Panc1 (cell line): ENCODE data around the gene PM20D2. TPM values are rescaled to one million over a fixed set of nuclear protein-coding genes. Genes with fewer than 3 reads are reported as not detected.

ENCODE experiments used
- ATAC-seq: fragments of 200-7000 bp; cut with Tn5 transposase; 2 replicates; pipeline ENCODE4 v1.9.1; 2020; ENCODE audit warnings: mild to moderate bottlenecking, moderate library complexity
- BruUV-seq: library from RNA; stranded (reverse); fragments of 400-500 nt; replicated peaks from 2 replicates; lab custom pipeline; 2021; lab: Mats Ljungman, UMichigan
- CTCF ChIA-PET: fragments of 300-600 bp; sonication (Branson Sonifier 250); formaldehyde crosslinking; loops from one replicate; lab custom pipeline; 2022; ENCODE audit warnings: antibody characterized with exemption; lab: Charles Lee
- POLR2A ChIA-PET: fragments of 300-600 bp; sonication (Branson Sonifier 250); formaldehyde crosslinking; loops from one replicate; lab custom pipeline; 2022; ENCODE audit warnings: antibody characterized with exemption; lab: Charles Lee
- DNase-seq: peaks from one replicate; pipeline ENCODE4 v3.0.0-alpha.2; 2010; ENCODE audit warnings: low read depth, low spot score
- H3K27ac ChIP-seq: 2 replicates; pipeline ENCODE4 v1.5.1; 2011; ENCODE audit warnings: mild to moderate bottlenecking, low read length, inconsistent platforms
- H3K27me3 ChIP-seq: fragments of 200-500 bp; sonication (Bioruptor generic); 2 replicates; pipeline ENCODE4 v1.6.0; 2014; ENCODE audit warnings: low read length, inconsistent platforms; ENCODE audit not compliant: control insufficient read depth, insufficient read depth
- H3K36me3 ChIP-seq: fragments of 200-500 bp; sonication (Bioruptor generic); 2 replicates; pipeline ENCODE4 v1.5.1; 2014; ENCODE audit warnings: inconsistent platforms, mild to moderate bottlenecking, low read length, moderate library complexity; ENCODE audit not compliant: control insufficient read depth, insufficient read depth
- H3K4me1 ChIP-seq: 2 replicates; pipeline ENCODE4 v1.5.1; 2011; ENCODE audit warnings: inconsistent platforms, mild to moderate bottlenecking, low read length, moderate library complexity; ENCODE audit not compliant: control insufficient read depth, insufficient read depth
- H3K4me3 ChIP-seq, 2 experiments: 2 replicates each; pipeline ENCODE4 v1.5.1; 2011 to 2012; ENCODE audit warnings: low read depth in 2 of 2, low read length in 2 of 2, mild to moderate bottlenecking in 2 of 2, inconsistent platforms in 1 of 2, moderate library complexity in 1 of 2
- H3K9me3 ChIP-seq: fragments of 200-500 bp; sonication (Bioruptor generic); 2 replicates; pipeline ENCODE4 v1.5.1; 2014; ENCODE audit warnings: low read depth, mild to moderate bottlenecking, inconsistent platforms, low read length, moderate library complexity; ENCODE audit not compliant: control insufficient read depth, insufficient read depth
- POLR2AphosphoS5 ChIP-seq: IDR thresholded peaks from 2 replicates; pipeline ENCODE4 v1.6.1; 2012; ENCODE audit warnings: mild to moderate bottlenecking, low read depth, low read length, moderate library complexity
- REST ChIP-seq, 2 experiments: IDR thresholded peaks; 2 replicates each; pipeline ENCODE4 v1.6.1; 2011 to 2012; ENCODE audit warnings: low read depth in 2 of 2, control low read depth in 1 of 2, low read length in 1 of 2, mild to moderate bottlenecking in 1 of 2, moderate library complexity in 1 of 2; ENCODE audit not compliant: insufficient read depth in 1 of 2
- SIN3A ChIP-seq: IDR thresholded peaks from 2 replicates; pipeline ENCODE4 v1.6.1; 2012; ENCODE audit warnings: low read depth, mild to moderate bottlenecking, low read length, moderate library complexity, borderline replicate concordance; ENCODE audit not compliant: insufficient read depth
- TCF7L2 ChIP-seq: IDR thresholded peaks from 2 replicates; pipeline ENCODE4 v1.6.1; 2011; ENCODE audit warnings: mild to moderate bottlenecking, low read depth, low read length, inconsistent platforms
- in situ Hi-C: cut with HindIII; loops from 2 replicates; pipeline ENCODE4 v1.10.0; 2016; ENCODE audit warnings: low sequenced_read_pairs, low pct_unique_long_range_greater_than_20kb
- intact Hi-C: fragments of 100-400 bp; cut with micrococcal nuclease; formaldehyde crosslinking; loops from one replicate; pipeline ENCODE4 v1.10.0; 2022; ENCODE audit not compliant: unreplicated experiment
- total RNA-seq: library from RNA; stranded (reverse); gene quantifications from one replicate; pipeline ENCODE4 v1.2.1, GENCODE V29; 2021; ENCODE audit not compliant: unreplicated experiment
- TF ChIP-seq, protein P1 (sequence below): fragments of 450-650 bp; IDR thresholded peaks from 2 replicates; pipeline ENCODE4 v1.5.1; 2017; ENCODE audit warnings: mild to moderate bottlenecking

Gene PM20D2
- total RNA-seq, 1 experiment from 2014 or later = 13.6 TPM

GRCh38 chr6:89120371-89120770 lies 25.5 kb upstream of the PM20D2 start:
- DNase-seq (no peak), ATAC-seq (no peak)
- TF ChIP-seq REST (IDR thresholded peaks at IDR 0.05; ENCODE audit: insufficient read depth in 1 of 2, low read depth in 2 of 2, low read length in 1 of 2) = no peak
- TF ChIP-seq SIN3A = no peak
- TF ChIP-seq TCF7L2 = no peak
- TF ChIP-seq POLR2AphosphoS5 = no peak
- BruUV-seq = no TSS peak
- ChIA-PET POLR2A (no interaction called here), CTCF (no interaction called here)
- Histone ChIP-seq H3K36me3 (no peaks in the 10 kb centered on the region), H3K4me1 (peaks cover 5% of the 10 kb centered on the region; the same call in 1 of the 2 replicates), H3K27ac (no peak overlapping the region), H3K9me3 (no peaks in the 10 kb centered on the region), H3K27me3 (peaks cover 6% of the 10 kb centered on the region; the same call in 1 of the 2 replicates), H3K4me3 (no peak overlapping the region)
- in situ Hi-C loops (no loop called here), intact Hi-C loops (loop anchor here (10.0 kb wide), 1 partner anchor 136 kb away; no protein-coding TSS in a partner anchor)

DNA sequence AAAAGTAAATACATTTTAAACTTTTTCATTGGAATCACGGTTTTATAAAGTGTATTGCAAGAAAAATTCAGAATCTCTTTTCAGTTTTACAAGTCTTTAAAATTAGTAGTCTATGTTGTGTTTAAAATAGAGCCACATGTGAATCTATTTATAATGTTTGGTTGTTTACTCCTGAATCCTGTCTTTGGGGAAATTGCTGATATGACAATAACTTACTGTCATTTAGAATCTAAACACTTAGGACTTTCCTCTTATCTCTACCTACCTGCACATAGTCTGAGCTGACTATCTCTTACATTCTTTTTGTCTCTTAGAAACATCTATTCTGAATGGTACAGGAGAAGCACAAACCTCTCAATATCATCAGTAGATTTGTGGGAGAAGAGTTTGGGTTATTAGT lies 23.9 kb upstream of the PM20D2 start:
- Histone ChIP-seq H3K4me3 (no peak overlapping the region), H3K27ac (no peak overlapping the region), H3K27me3 (peaks cover 2% of the 10 kb centered on the region; the same call in 1 of the 2 replicates), H3K4me1 (peaks cover 2% of the 10 kb centered on the region; the same call in 1 of the 2 replicates), H3K9me3 (no peaks in the 10 kb centered on the region), H3K36me3 (no peaks in the 10 kb centered on the region)
- POLR2A ChIA-PET = no interaction called here
- DNase-seq (no peak), ATAC-seq (no peak)
- TF ChIP-seq REST (IDR thresholded peaks at IDR 0.05; ENCODE audit: insufficient read depth in 1 of 2, low read depth in 2 of 2, low read length in 1 of 2) = no peak
- TF ChIP-seq, protein P1, sequence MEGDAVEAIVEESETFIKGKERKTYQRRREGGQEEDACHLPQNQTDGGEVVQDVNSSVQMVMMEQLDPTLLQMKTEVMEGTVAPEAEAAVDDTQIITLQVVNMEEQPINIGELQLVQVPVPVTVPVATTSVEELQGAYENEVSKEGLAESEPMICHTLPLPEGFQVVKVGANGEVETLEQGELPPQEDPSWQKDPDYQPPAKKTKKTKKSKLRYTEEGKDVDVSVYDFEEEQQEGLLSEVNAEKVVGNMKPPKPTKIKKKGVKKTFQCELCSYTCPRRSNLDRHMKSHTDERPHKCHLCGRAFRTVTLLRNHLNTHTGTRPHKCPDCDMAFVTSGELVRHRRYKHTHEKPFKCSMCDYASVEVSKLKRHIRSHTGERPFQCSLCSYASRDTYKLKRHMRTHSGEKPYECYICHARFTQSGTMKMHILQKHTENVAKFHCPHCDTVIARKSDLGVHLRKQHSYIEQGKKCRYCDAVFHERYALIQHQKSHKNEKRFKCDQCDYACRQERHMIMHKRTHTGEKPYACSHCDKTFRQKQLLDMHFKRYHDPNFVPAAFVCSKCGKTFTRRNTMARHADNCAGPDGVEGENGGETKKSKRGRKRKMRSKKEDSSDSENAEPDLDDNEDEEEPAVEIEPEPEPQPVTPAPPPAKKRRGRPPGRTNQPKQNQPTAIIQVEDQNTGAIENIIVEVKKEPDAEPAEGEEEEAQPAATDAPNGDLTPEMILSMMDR = no peak
- no peak for TF ChIP-seq TCF7L2
- TF ChIP-seq POLR2AphosphoS5 = no peak
- TF ChIP-seq SIN3A = no peak
- BruUV-seq = no TSS peak
- in situ Hi-C loops = no loop called here
- intact Hi-C loops = loop anchor here (1.0 to 10.0 kb wide), 2 partner anchors 120 to 137 kb away; no protein-coding TSS in a partner anchor
- CTCF ChIA-PET = interaction anchor here (0.6 kb wide), 1 partner anchor 61 kb away, joined by 5 read pairs; no protein-coding TSS in a partner anchor
